Measurements from ENCODE around the gene C19orf12. TPM values are rescaled to one million over a fixed set of nuclear protein-coding genes. Genes with fewer than 3 reads are reported as not detected.

C19orf12 gene
- polyA plus RNA-seq, 1 donor from 2014 or later, result 83.8 TPM

- H2AFZ ChIP-seq (ENCODE audit: low read depth, low read length), result no peak overlapping the region
- H3K9me3 ChIP-seq (ENCODE audit: low read length), result no peaks in the 10 kb centered on the region
- TF ChIP-seq EP300 (conservative IDR thresholded peaks at IDR 0.05; ENCODE audit: poor library complexity, severe bottlenecking) (no peak), SMC3 (conservative IDR thresholded peaks at IDR 0.05; ENCODE audit: poor library complexity) (no peak), RAD21 (conservative IDR thresholded peaks at IDR 0.05) (no peak), CTCF (IDR thresholded peaks at IDR 0.05; ENCODE audit: poor library complexity, severe bottlenecking) (no peak), TAF1 (IDR thresholded peaks at IDR 0.05; ENCODE audit: low read depth) (no peak), MXI1 (conservative IDR thresholded peaks at IDR 0.05; ENCODE audit: poor library complexity, severe bottlenecking) (no peak), REST (IDR thresholded peaks at IDR 0.05; ENCODE audit: borderline replicate concordance) (no peak), EZH2 (IDR thresholded peaks at IDR 0.05; ENCODE audit: borderline replicate concordance, insufficient read depth, low read length, poor library complexity, severe bottlenecking) (no peak), POLR2AphosphoS5 (IDR thresholded peaks at IDR 0.05) (no peak)
- no peaks in the 10 kb centered on the region for H4K20me1 ChIP-seq (ENCODE audit: insufficient read depth)
- no peak overlapping the region for H3K9ac ChIP-seq (ENCODE audit: low read length)
- H3K4me3 ChIP-seq (ENCODE audit: low read length), result no peak overlapping the region
- no peaks in the 10 kb centered on the region for H3K27me3 ChIP-seq (ENCODE audit: insufficient read depth, low read depth, low read length)
- no peaks in the 10 kb centered on the region for H3K79me2 ChIP-seq (replicated peaks; ENCODE audit: insufficient read depth, low read length)
- H3K4me2 ChIP-seq (ENCODE audit: low read length), result no peak overlapping the region
- no peaks in the 10 kb centered on the region for H3K36me3 ChIP-seq (ENCODE audit: insufficient read depth, low read length)
- no peaks in the 10 kb centered on the region for H3F3A ChIP-seq (ENCODE audit: insufficient read depth, low read length, poor library complexity, severe bottlenecking)
- no peaks in the 10 kb centered on the region for H3K9me2 ChIP-seq (ENCODE audit: insufficient read depth, low read length)
- H3K27ac ChIP-seq (ENCODE audit: low read length), result no peak overlapping the region
Measured at GRCh38 chr19:29694161-29694560, 20.9 kb downstream of the C19orf12 start.

- Histone ChIP-seq H3K9ac (ENCODE audit: low read length) (no peak overlapping the region), H3K9me3 (ENCODE audit: low read length) (no peaks in the 10 kb centered on the region), H3K4me3 (ENCODE audit: low read length) (no peak overlapping the region), H3K79me2 (replicated peaks; ENCODE audit: insufficient read depth, low read length) (no peaks in the 10 kb centered on the region), H3F3A (ENCODE audit: insufficient read depth, low read length, poor library complexity, severe bottlenecking) (no peaks in the 10 kb centered on the region), H3K4me2 (ENCODE audit: low read length) (no peak overlapping the region), H3K27me3 (ENCODE audit: insufficient read depth, low read depth, low read length) (no peaks in the 10 kb centered on the region), H2AFZ (ENCODE audit: low read depth, low read length) (no peak overlapping the region), H3K36me3 (ENCODE audit: insufficient read depth, low read length) (no peaks in the 10 kb centered on the region), H3K27ac (ENCODE audit: low read length) (no peak overlapping the region), H4K20me1 (ENCODE audit: insufficient read depth) (no peaks in the 10 kb centered on the region), H3K9me2 (ENCODE audit: insufficient read depth, low read length) (no peaks in the 10 kb centered on the region)
- no peak for TF ChIP-seq REST (IDR thresholded peaks at IDR 0.05; ENCODE audit: borderline replicate concordance)
- TF ChIP-seq RAD21 (conservative IDR thresholded peaks at IDR 0.05), result no peak
- TF ChIP-seq POLR2AphosphoS5 (IDR thresholded peaks at IDR 0.05), result no peak
- TF ChIP-seq EZH2 (IDR thresholded peaks at IDR 0.05; ENCODE audit: borderline replicate concordance, insufficient read depth, low read length, poor library complexity, severe bottlenecking), result no peak
- no peak for TF ChIP-seq TAF1 (IDR thresholded peaks at IDR 0.05; ENCODE audit: low read depth)
- TF ChIP-seq CTCF (IDR thresholded peaks at IDR 0.05; ENCODE audit: poor library complexity, severe bottlenecking), result no peak
- TF ChIP-seq EP300 (conservative IDR thresholded peaks at IDR 0.05; ENCODE audit: poor library complexity, severe bottlenecking), result no peak
Measured at GRCh38 chr19:29690842-29691241, 24.2 kb downstream of the C19orf12 start.

All from neural cell (in vitro differentiated cells).